IMR-90 (cell line): ENCODE data around the gene HECTD2.

Experiments
- CTCF ChIP-seq: conservative IDR thresholded peaks from 2 replicates; pipeline ENCODE4 v1.5.1; 2012; ENCODE audit warnings: mild to moderate bottlenecking, low read depth, low read length, improper control_type of control experiment
- MAZ ChIP-seq: IDR thresholded peaks from 2 replicates; pipeline ENCODE4 v1.6.1; 2012; ENCODE audit warnings: low read depth, mild to moderate bottlenecking, low read length, improper control_type of control experiment, moderate library complexity, borderline replicate concordance
- NFE2L2 ChIP-seq: fragments of 150-350 bp; IDR thresholded peaks from 2 replicates; pipeline ENCODE4 v1.6.1; 2016; ENCODE audit warnings: low read depth, mild to moderate bottlenecking, low read length
- RAD21 ChIP-seq: IDR thresholded peaks from 2 replicates; pipeline ENCODE4 v1.6.1; 2012; ENCODE audit warnings: low read length, improper control_type of control experiment
- RFX5 ChIP-seq: IDR thresholded peaks from 2 replicates; pipeline ENCODE4 v1.8.0; 2012; ENCODE audit warnings: low read depth, mild to moderate bottlenecking, low read length, moderate library complexity
- USF2 ChIP-seq: fragments of 150-350 bp; IDR thresholded peaks from 2 replicates; pipeline ENCODE4 v1.6.1; 2017; ENCODE audit warnings: mild to moderate bottlenecking, antibody characterized with exemption, low read length, low read depth

DNA sequence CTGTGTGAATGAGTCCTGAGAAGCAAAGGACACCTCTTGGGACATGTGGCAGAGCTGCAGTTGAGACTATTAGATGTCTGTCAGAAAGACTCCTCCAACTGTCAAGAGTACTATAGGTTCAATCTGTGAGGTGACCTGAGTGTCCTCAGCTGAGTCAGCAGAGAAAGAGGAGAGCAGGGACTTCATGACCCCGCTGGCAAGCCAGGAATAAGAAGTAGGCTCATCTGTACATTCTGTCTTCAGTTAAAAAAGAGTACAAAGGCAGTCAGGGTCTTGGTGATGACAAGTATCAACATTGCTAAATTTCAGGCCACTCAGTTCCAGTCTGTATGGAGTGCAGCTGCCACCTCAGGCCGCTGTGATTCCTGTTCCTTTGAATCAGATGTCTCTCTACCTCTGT is 25.1 kb downstream of the HECTD2 start:
- TF ChIP-seq CTCF (no peak), RFX5 (no peak), RAD21 (no peak), MAZ (no peak), USF2 (no peak), NFE2L2 (no peak)
